GM23248 (cell line): Measurements from ENCODE around the gene ETV6.

Source experiments
- EZH2 ChIP-seq: fragments of 200-600 bp; sonication (generic); IDR thresholded peaks from 2 replicates; pipeline ENCODE4 v1.6.1; 2018; ENCODE audit warnings: antibody characterized with exemption, mild to moderate bottlenecking; ENCODE audit not compliant: insufficient read depth, poor library complexity, severe bottlenecking
- EZH2phosphoT487 ChIP-seq: fragments of 200-600 bp; sonication (generic); IDR thresholded peaks from 2 replicates; pipeline ENCODE4 v1.6.1; 2018; ENCODE audit warnings: antibody characterized with exemption, moderate library complexity, mild to moderate bottlenecking, low read depth; ENCODE audit not compliant: insufficient read depth

DNA sequence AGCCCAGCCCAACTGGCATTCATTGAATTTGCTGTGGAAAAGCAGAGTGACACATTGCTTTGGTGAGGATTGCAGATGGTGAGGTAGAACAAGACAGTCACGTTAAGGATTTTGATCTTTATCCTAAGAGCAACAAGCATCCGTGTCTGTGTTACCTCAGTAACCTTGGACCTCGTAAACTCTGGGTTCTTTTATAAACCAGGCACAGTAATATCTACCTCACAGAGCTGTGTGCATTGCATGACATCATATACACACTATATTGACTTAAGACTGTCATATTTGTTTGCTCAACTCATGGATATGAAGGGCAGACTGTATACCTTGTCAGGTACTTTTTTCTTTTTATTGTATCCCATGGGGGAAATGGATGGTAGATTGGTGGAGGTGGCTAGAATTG is 156.2 kb downstream of the ETV6 start:
- TF ChIP-seq EZH2phosphoT487 = no peak
- no peak for TF ChIP-seq EZH2
